ENCODE data around the gene TUBGCP6. TPM values are rescaled to one million over a fixed set of nuclear protein-coding genes. Genes with fewer than 3 reads are reported as not detected.

Gene TUBGCP6
- total RNA-seq, 2 experiments from 2014 or later: 44.8 to 47.2 TPM

DNA sequence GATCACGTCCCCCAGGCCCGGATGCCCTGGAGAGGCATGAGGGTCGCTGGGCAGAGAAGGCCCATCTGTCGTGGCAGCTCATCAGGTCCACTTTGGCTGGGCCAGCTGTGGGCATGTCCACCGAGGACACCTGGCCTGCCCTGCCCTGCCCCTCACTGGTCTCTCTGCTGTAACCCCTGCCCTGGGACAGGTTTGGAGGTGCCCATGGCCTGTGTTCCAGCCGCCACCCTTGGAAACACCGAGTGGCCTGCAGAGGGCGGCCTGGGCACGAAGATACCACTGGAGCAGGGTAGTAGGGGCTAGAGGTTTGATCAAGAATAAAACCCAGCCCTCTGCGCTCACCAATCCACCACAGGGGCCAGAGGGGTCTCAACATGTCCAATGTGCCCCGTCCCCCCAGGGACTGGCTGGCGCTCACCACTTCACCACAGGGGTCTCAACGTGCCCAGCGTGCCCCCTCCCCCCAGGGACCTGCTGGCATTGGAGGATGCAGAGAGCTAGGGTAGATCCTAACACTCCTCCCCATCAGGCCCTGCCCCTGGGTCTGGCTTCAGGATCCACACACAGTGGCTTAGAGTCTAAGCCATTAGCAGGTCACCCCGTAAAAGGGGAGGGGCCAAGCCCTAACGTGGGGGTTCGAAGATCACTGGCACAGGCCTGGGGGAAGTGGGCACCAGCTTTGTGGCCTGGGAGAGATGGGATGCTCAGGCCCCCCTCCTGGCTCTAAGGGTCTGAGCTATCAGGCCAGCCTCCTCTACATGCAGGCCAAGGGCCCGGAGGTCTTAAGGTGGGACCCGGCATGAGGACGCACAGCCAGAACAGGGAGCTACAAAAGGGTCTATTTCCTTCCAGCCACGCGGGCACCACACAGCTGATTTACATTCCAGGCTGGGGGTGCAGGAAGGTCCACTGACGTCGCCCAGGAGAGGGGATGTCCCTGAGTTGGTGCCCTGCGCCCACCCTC is 7.5 kb upstream of the TUBGCP6 start:
- Mint-ChIP-seq H3K4me3 (peak overlapping the region; percentile 44), H3K27ac (no peak overlapping the region), H3K9me3 (no peaks in the 10 kb centered on the region), H3K36me3 (ENCODE audit: low read depth) (peaks cover 4% of the 10 kb centered on the region), H3K27me3 (no peaks in the 10 kb centered on the region), H3K4me1 (ENCODE audit: low read depth) (peaks cover 13% of the 10 kb centered on the region)
- peak; percentile 63 for ATAC-seq
- intact Hi-C loops (cut with micrococcal nuclease): loop anchor here (5.0 kb wide), 1 partner anchor 90 kb away; the partner anchor contains the start of gene PPP6R2
- DNase-seq: peak; percentile 86
- ChIA-PET CTCF (interaction anchor here (0.6 to 3.3 kb wide), 21 partner anchors 9 to 368 kb away, joined by 3 to 33 read pairs (median 4); partner anchors contain the start of genes DENND6B, MAPK12 and SCO2), POLR2A (interaction anchor here (0.5 to 3.1 kb wide), 5 partner anchors 8 to 90 kb away, joined by 3 to 13 read pairs (median 5); no protein-coding TSS in a partner anchor)
- TF ChIP-seq, protein P1, sequence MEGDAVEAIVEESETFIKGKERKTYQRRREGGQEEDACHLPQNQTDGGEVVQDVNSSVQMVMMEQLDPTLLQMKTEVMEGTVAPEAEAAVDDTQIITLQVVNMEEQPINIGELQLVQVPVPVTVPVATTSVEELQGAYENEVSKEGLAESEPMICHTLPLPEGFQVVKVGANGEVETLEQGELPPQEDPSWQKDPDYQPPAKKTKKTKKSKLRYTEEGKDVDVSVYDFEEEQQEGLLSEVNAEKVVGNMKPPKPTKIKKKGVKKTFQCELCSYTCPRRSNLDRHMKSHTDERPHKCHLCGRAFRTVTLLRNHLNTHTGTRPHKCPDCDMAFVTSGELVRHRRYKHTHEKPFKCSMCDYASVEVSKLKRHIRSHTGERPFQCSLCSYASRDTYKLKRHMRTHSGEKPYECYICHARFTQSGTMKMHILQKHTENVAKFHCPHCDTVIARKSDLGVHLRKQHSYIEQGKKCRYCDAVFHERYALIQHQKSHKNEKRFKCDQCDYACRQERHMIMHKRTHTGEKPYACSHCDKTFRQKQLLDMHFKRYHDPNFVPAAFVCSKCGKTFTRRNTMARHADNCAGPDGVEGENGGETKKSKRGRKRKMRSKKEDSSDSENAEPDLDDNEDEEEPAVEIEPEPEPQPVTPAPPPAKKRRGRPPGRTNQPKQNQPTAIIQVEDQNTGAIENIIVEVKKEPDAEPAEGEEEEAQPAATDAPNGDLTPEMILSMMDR (IDR thresholded peaks at IDR 0.05): peak; percentile 57

DNA sequence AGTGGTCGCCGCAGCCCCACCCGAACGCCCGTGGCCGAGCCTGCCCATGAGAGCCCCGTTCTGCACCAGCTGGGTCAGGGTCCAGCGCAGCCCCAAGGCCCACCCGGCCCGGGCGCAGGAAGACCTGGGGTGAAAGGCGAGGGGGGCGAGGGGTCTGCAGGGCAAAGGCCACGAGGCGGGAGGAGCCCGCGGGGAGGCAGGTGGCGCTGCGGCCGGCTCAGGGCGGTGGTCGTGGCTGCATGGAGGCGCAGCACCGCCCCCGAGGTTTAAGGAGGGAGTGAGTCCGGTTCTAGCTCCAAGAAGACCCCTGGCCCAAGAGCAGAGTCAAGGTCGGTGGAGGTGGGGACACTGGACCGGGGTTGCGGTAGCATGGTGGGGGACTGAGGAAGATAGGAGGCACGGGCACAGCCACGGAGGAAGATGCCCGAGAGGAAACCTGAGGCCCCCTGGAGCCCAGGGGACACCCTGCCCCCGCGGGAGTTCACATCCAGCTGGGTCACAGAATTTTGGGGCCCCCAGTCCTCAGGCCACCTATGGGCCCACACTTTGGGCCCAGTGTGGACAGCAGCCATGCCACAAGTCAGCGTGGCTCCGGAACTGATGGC is 6.8 kb upstream of the TUBGCP6 start:
- ATAC-seq (no peak), DNase-seq (no peak)
- CTCF ChIA-PET: interaction anchor here (1.0 to 3.3 kb wide), 15 partner anchors 9 to 370 kb away, joined by 3 to 33 read pairs (median 6); partner anchors contain the start of genes DENND6B, MAPK12 and SCO2
- Mint-ChIP-seq H3K27me3 (no peaks in the 10 kb centered on the region), H3K4me1 (ENCODE audit: low read depth) (peaks cover 13% of the 10 kb centered on the region), H3K36me3 (ENCODE audit: low read depth) (peaks cover 7% of the 10 kb centered on the region), H3K9me3 (no peaks in the 10 kb centered on the region), H3K4me3 (peak overlapping the region; percentile 44), H3K27ac (no peak overlapping the region)
- intact Hi-C loops (cut with micrococcal nuclease): loop anchor here (5.0 kb wide), 1 partner anchor 91 kb away; the partner anchor contains the start of gene PPP6R2
- POLR2A ChIA-PET: interaction anchor here (0.7 to 3.1 kb wide), 6 partner anchors 12 to 274 kb away, joined by 3 to 13 read pairs (median 5); partner anchors contain the start of gene SCO2
- TF ChIP-seq, protein P1 (IDR thresholded peaks at IDR 0.05): no peak

DNA sequence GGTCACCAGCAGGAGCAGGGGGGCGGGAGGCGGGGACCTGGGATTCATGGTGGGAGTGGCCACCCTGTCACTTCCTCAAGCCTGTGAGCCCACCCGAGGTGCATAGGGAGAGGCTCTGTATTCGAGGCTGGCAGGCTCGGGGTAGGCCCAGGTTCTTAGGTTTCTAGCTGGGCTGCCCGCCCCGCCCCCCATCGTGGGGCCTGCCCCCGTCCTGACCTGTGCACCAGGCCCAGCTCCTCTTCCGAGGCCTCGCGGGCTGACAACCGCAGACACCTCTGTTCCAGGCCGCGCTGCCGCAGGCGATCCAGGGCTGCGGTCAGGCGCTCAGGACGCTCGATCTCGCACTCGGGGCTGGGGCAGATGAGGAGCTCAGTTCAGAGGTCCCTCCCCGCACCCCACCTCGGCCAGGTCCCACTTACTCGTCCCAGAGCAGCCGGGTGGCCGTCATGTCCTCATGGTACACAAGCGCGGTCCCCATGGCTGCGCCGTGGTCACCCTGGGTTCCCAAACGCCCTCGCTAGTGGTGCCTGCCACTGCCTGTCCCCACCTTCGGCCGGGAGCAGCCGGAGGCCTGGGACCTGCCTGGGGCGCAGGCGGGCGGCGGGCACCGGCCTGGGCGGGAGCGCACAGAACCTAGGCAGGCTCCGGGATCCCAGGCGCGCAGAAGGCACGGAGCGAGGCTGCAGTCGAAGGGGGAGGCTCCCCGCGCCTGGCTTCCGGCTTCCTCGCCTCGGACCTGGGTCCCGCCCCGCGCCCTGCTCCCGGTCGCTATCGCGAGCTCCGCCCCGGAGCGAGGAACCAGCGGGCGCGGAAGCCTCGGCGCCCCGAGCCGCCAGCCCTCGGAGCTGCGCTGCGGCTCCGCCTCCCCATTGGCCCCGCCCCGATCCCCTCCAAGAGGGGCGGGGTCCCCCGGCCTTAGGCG is 6.0 kb upstream of the TUBGCP6 start, which contains the start of gene HDAC10:
HDAC10 (minus strand) TSS at position 711 of the 922 bp plus-strand sequence; CDS start at position 478, 233 bp downstream.
- Mint-ChIP-seq H3K4me1 (ENCODE audit: low read depth) (peaks cover 15% of the 10 kb centered on the region), H3K9me3 (no peaks in the 10 kb centered on the region), H3K27me3 (no peaks in the 10 kb centered on the region), H3K27ac (peak within 1 kb of the TSS; percentile 81), H3K4me3 (peak within 1 kb of the TSS; percentile 85), H3K36me3 (ENCODE audit: low read depth) (peaks cover 9% of the 10 kb centered on the region)
- ChIA-PET CTCF (interaction anchor here (1.0 to 3.3 kb wide), 15 partner anchors 8 to 371 kb away, joined by 3 to 33 read pairs (median 5); partner anchors contain the start of genes DENND6B, MAPK12 and SCO2), POLR2A (interaction anchor here (0.6 to 3.1 kb wide), 10 partner anchors 11 to 274 kb away, joined by 3 to 13 read pairs (median 3); partner anchors contain the start of genes LMF2, NCAPH2 and SCO2)
- intact Hi-C loops (cut with micrococcal nuclease): loop anchor here (5.0 kb wide), 1 partner anchor 91 kb away; the partner anchor contains the start of gene PPP6R2
- peak; percentile 90 for DNase-seq
- peak; percentile 89 for ATAC-seq
- TF ChIP-seq, protein P1 (IDR thresholded peaks at IDR 0.05): no peak

DNA sequence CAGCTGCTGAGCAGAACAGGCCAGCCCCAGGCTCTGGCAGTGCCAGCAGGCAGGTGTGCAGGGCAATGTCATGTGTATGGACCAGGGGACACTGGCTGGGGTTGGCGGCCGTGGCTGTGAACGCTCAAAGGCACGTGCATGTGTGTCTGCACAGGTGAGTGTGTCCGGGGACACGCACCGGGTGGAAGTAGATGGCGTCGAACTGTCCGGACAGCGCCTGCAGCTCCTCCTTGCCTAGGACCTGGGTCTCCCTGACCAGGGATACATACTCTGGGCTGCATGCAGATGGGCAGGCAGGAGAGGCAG is 5.4 kb upstream of the TUBGCP6 start:
- TF ChIP-seq, protein P1 (IDR thresholded peaks at IDR 0.05): no peak
- ChIA-PET POLR2A (interaction anchor here (0.6 to 3.1 kb wide), 8 partner anchors 11 to 275 kb away, joined by 3 to 13 read pairs (median 3); partner anchors contain the start of genes LMF2, NCAPH2 and SCO2), CTCF (interaction anchor here (1.0 to 3.3 kb wide), 7 partner anchors 10 to 275 kb away, joined by 3 to 33 read pairs (median 6); partner anchors contain the start of genes MAPK12 and SCO2)
- intact Hi-C loops (cut with micrococcal nuclease): loop anchor here (5.0 kb wide), 1 partner anchor 92 kb away; the partner anchor contains the start of gene PPP6R2
- H3K36me3 Mint-ChIP-seq (ENCODE audit: low read depth): peaks cover 11% of the 10 kb centered on the region
- no peak for DNase-seq
- H3K4me3 Mint-ChIP-seq: peak overlapping the region; percentile 85
- no peaks in the 10 kb centered on the region for H3K27me3 Mint-ChIP-seq
- no peaks in the 10 kb centered on the region for H3K9me3 Mint-ChIP-seq
- no peak overlapping the region for H3K27ac Mint-ChIP-seq
- H3K4me1 Mint-ChIP-seq (ENCODE audit: low read depth): peaks cover 18% of the 10 kb centered on the region
- no peak for ATAC-seq

All from activated CD8-positive, alpha-beta T cell treated with anti-CD3 and anti-CD28 coated beads for 36 hours (primary cell).